ENCODE results near the gene INPP5A. TPM values are rescaled to one million over a fixed set of nuclear protein-coding genes. Genes with fewer than 3 reads are reported as not detected.

Gene INPP5A
- total and polyA plus RNA-seq, 2 donors (not counting 1 experiment from before 2014, with no cell fraction given): 9.3 to 87.8 TPM

DNA sequence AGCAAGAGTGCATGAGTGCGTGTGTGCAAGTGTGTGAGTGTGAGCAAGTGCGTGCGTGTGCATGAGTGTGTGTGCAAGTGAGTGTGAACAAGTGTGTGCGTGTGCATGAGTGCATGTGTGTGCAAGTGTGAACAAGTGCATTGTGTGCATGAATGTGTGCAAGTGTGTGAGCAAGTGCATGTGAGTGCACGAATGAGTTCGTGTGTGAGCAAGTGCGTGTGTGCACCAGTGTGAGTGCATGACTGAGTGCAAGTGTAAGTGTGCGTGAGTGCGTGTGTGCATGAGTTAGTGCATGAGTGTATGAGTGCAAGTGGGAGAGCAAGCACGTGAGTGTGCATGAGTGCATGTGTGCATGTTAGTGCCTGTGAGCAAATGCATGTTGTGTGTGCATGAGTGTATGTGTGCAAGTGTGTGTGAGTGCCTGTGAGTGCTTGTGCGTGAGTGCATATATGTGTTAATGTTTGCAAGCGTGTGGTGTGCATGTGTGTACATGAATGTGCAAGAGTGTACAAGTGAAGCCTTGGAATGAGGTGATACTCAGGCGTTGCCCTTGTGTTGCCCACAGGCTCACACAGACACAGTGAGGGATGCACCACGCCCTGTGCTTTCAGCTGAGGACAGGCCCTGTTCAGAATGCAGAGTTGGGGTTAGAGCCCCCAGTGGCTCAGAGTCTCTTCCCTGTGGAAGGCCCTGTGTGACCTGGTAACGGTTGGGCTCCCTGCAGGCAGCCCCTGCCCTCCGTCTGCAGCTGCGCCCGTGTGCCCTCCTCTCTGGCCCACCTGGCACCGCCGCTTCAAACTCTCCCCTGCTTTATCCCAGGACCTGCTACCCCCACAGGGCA, 151.2 kb downstream of the INPP5A start:
- Mint-ChIP-seq H3K4me1 (peaks cover 17% of the 10 kb centered on the region), H3K4me3 (no peak overlapping the region), H3K9me3 (ENCODE audit: insufficient read depth) (peaks cover 4% of the 10 kb centered on the region), H3K27ac (peak overlapping the region; percentile 22), H3K27me3 (no peaks in the 10 kb centered on the region)
- H3K36me3 ChIP-seq (replicated peaks in 1 of 2; ENCODE audit: control extremely low read depth in 1 of 2, control insufficient read depth in 1 of 2, extremely low read depth in 1 of 2, insufficient read depth in 2 of 2, low read length in 1 of 2): peaks cover 0 to 16% of the 10 kb centered on the region in 2 experiments
- ChIA-PET POLR2A (no interaction called here), CTCF (no interaction called here)
- H4K20me1 ChIP-seq (ENCODE audit: control insufficient read depth, insufficient read depth, low read length, poor library complexity, severe bottlenecking): peaks cover 43% of the 10 kb centered on the region
- H3K27me3 ChIP-seq (replicated peaks in 1 of 4; ENCODE audit: control extremely low read depth in 1 of 4, control insufficient read depth in 3 of 4, insufficient read depth in 4 of 4, low read length in 3 of 4): no peaks in the 10 kb centered on the region
- no peak overlapping the region for H3K27ac ChIP-seq (ENCODE audit: low read length in 2 of 2)
- no peak overlapping the region for H2AFZ ChIP-seq (ENCODE audit: insufficient read depth, low read depth, low read length, poor library complexity, severe bottlenecking)
- peaks cover 22% of the 10 kb centered on the region for H3K79me2 ChIP-seq (ENCODE audit: control insufficient read depth, insufficient read depth, low read length)
- DNase-seq: no peak
- intact Hi-C loops (cut with micrococcal nuclease): no loop called here
- H3K4me3 ChIP-seq (ENCODE audit: control extremely low read depth in 1 of 5, extremely low read depth in 1 of 5, insufficient read depth in 1 of 5, low read depth in 2 of 5, low read length in 4 of 5): no peak overlapping the region
- H3K4me2 ChIP-seq (replicated peaks; ENCODE audit: low read depth, low read length, poor library complexity, severe bottlenecking): no peak overlapping the region
- H3K9me3 ChIP-seq (ENCODE audit: control extremely low read depth in 1 of 3, control insufficient read depth in 2 of 3, insufficient read depth in 1 of 3, low read length in 2 of 3): peaks cover 0 to 22% (median 0%) of the 10 kb centered on the region in 3 donors
- no peak for ATAC-seq (ENCODE audit: low read depth)
- 97% methylated on average over 18 of the region's 20 CpGs for WGBS (ENCODE audit: insufficient coverage)
- peaks cover 16 to 17% of the 10 kb centered on the region in 2 donors for H3K4me1 ChIP-seq (ENCODE audit: control insufficient read depth in 2 of 2, insufficient read depth in 2 of 2, low read length in 2 of 2)
- H3K9ac ChIP-seq (ENCODE audit: low read length): no peak overlapping the region
- TF ChIP-seq, protein P1, sequence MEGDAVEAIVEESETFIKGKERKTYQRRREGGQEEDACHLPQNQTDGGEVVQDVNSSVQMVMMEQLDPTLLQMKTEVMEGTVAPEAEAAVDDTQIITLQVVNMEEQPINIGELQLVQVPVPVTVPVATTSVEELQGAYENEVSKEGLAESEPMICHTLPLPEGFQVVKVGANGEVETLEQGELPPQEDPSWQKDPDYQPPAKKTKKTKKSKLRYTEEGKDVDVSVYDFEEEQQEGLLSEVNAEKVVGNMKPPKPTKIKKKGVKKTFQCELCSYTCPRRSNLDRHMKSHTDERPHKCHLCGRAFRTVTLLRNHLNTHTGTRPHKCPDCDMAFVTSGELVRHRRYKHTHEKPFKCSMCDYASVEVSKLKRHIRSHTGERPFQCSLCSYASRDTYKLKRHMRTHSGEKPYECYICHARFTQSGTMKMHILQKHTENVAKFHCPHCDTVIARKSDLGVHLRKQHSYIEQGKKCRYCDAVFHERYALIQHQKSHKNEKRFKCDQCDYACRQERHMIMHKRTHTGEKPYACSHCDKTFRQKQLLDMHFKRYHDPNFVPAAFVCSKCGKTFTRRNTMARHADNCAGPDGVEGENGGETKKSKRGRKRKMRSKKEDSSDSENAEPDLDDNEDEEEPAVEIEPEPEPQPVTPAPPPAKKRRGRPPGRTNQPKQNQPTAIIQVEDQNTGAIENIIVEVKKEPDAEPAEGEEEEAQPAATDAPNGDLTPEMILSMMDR (IDR thresholded peaks at IDR 0.05): no peak
- no peak for TF ChIP-seq EZH2 (IDR thresholded peaks at IDR 0.05; ENCODE audit: borderline replicate concordance, insufficient read depth, low read depth, low read length, poor library complexity, severe bottlenecking)

DNA sequence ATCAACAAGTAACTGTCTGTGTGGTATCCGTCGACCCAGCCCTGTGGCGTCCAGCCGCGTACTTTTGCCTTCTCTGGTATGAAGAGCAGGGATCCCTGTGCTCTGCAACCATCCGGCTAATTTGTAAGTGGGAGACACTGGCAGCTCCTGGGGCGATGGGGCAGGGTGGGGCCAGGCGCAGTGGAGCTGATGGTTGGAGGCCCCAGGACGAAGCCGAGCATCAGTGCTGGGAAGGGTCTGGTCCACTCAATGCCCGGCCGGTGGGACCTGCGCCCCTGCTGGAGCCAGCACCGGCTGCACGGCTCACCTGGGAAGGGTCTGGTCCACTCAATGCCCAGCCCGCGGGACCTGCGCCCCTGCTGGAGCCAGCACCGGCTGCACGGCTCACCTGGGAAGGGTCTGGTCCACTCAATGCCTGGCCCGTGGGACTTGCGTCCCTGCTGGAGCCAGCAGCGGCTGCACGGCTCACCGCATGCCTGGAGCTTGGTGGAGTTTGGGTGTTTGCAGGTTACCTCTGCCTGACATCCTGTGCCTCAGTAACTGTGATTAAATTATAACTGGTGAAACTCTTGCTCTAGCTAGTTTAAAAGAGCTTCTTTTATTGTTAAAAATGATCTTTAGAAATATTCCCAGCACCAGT, 152.3 kb downstream of the INPP5A start:
- ATAC-seq (ENCODE audit: low read depth) (no peak), DNase-seq (no peak)
- Histone ChIP-seq H4K20me1 (ENCODE audit: control insufficient read depth, insufficient read depth, low read length, poor library complexity, severe bottlenecking) (peaks cover 33% of the 10 kb centered on the region), H3K9ac (ENCODE audit: low read length) (no peak overlapping the region), H3K27ac (ENCODE audit: low read length in 2 of 2) (no peak overlapping the region), H3K27me3 (replicated peaks in 1 of 4; ENCODE audit: control extremely low read depth in 1 of 4, control insufficient read depth in 3 of 4, insufficient read depth in 4 of 4, low read length in 3 of 4) (no peaks in the 10 kb centered on the region), H3K79me2 (ENCODE audit: control insufficient read depth, insufficient read depth, low read length) (peaks cover 14% of the 10 kb centered on the region), H3K4me2 (replicated peaks; ENCODE audit: low read depth, low read length, poor library complexity, severe bottlenecking) (no peak overlapping the region), H3K4me1 (ENCODE audit: control insufficient read depth in 2 of 2, insufficient read depth in 2 of 2, low read length in 2 of 2) (peaks cover 6 to 7% of the 10 kb centered on the region in 2 donors), H3K9me3 (ENCODE audit: control extremely low read depth in 1 of 3, control insufficient read depth in 2 of 3, insufficient read depth in 1 of 3, low read length in 2 of 3) (peaks cover 0 to 22% (median 3%) of the 10 kb centered on the region in 3 donors), H2AFZ (ENCODE audit: insufficient read depth, low read depth, low read length, poor library complexity, severe bottlenecking) (no peak overlapping the region), H3K36me3 (replicated peaks in 1 of 2; ENCODE audit: control extremely low read depth in 1 of 2, control insufficient read depth in 1 of 2, extremely low read depth in 1 of 2, insufficient read depth in 2 of 2, low read length in 1 of 2) (peaks cover 0 to 16% of the 10 kb centered on the region in 2 experiments), H3K4me3 (ENCODE audit: control extremely low read depth in 1 of 5, extremely low read depth in 1 of 5, insufficient read depth in 1 of 5, low read depth in 2 of 5, low read length in 4 of 5) (no peak overlapping the region)
- Mint-ChIP-seq H3K27ac (no peak overlapping the region), H3K27me3 (no peaks in the 10 kb centered on the region), H3K4me1 (peaks cover 7% of the 10 kb centered on the region), H3K9me3 (ENCODE audit: insufficient read depth) (peaks cover 10% of the 10 kb centered on the region), H3K4me3 (no peak overlapping the region)
- WGBS (ENCODE audit: insufficient coverage): over 99% methylated on average over 25 of the region's 25 CpGs
- intact Hi-C loops (cut with micrococcal nuclease): no loop called here
- TF ChIP-seq EZH2 (IDR thresholded peaks at IDR 0.05; ENCODE audit: borderline replicate concordance, insufficient read depth, low read depth, low read length, poor library complexity, severe bottlenecking): no peak
- TF ChIP-seq, protein P1 (IDR thresholded peaks at IDR 0.05): no peak
- ChIA-PET POLR2A (no interaction called here), CTCF (no interaction called here)
